NCI-H2227 (cell line): ENCODE results near the gene SEC24A.
"Not testable (repeated sequence)": the region's sequence is repeated elsewhere in the genome, so short reads cannot be mapped to it uniquely, and the experiment has no call there.

Experiments used
- DNase-seq: peaks from one replicate; lab custom pipeline; 2025; ENCODE audit not compliant: unreplicated experiment; lab: John Stamatoyannopoulos, UW

The SEC24A gene

GRCh38 chr5:134648425-134649162, at the start of gene SEC24A:
TSS of gene SEC24A (plus strand) at chr5:134648785. CDS start at chr5:134649077, 292 bp downstream.
- DNase-seq: peak; percentile 77

GRCh38 chr5:134599820-134600219, 48.8 kb upstream of the SEC24A start:
- DNase-seq: not testable (repeated sequence)

DNA sequence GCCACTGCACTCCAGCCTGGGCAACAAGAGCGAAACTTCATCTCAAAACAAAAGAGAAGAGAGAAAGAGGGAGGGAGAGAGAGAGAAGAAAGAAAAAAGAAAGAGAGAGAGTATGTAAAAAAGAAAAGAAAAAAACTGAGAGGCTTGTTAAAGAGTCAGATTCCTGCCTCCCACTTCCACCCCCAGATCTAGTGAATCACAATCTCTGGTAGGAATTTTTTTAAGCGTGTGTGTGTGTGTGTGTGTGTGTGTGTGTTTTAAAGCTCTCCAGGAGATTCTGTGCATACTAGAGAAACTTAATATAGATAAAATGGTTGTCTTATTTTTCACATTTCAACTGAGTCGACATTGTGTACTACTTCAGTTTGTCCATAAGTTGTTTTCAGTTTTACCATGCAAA, 48.0 kb upstream of the SEC24A start:
- DNase-seq: no peak

- DNase-seq: no peak
Observed at GRCh38 chr5:134603059-134603458, 45.5 kb upstream of the SEC24A start.

DNA sequence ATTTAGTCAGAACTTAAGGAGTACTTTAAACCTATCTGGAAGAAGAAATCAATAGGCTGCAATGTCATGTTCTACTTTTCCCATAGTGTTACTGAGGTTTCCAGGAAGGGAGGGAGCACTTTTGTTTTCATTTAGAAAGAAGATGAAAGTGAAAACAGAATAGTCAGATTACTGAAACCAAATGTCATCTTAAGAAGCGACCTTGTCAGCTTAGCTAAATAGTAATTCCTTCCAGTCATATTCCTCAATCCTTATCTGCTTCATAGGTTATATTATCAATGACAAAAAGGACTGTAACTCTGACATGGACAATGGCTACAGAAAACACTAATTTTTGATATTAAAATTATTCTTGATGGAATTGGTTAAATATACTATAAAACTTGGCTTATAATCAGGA, 43.7 kb upstream of the SEC24A start:
- DNase-seq: no peak

- no peak for DNase-seq
Observed at GRCh38 chr5:134606726-134607125, 41.9 kb upstream of the SEC24A start.

DNA sequence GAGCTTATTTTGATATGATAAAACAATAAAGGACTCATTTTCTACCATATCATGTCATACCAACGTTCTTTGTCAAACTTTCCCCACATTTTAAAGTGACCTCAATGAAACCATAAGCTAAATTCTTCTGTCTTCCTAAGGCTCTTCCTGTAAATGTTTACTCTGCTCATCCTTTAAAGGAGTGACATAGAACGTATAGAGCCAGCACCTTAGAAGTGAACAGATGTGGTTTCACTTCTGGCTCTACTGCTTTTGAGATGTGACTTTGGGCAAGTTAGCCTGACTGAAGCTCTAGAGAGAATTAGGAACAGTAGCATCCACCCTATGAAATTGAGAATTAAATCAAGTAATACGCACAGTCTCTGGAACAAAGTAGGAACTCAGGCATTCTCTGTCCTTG, 40.0 kb upstream of the SEC24A start:
- no peak for DNase-seq

DNA sequence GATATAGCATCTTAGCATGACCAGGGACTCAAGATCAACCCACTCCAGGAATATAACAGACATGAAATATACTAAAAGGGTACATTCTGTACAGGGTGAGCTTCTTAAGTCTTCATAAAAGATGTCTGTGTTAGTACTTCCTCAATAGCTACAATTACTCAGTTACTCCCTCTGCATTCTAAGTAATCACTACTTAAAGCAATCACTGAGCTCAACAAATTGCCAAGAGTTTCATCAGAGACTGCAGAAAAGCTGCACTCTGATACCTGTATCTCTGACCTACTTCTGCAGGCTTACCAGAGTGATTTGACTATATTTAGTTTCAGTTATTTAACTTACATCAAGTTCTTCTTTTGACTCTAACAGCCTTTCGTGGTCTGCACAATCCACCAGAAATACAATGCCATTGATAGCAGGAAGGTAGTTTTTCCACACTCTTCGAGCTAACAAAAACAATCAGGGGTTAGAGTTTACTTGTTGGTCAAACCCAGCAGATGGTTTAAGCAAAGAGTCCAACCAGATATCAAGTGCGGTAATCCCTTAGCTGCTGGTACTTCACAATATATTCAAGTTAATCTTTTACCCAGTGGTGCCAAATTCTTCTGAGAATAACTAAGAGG, 39.2 kb upstream of the SEC24A start:
- DNase-seq: no peak

- DNase-seq: no peak
Observed at GRCh38 chr5:134610725-134611124, 37.9 kb upstream of the SEC24A start.

DNA sequence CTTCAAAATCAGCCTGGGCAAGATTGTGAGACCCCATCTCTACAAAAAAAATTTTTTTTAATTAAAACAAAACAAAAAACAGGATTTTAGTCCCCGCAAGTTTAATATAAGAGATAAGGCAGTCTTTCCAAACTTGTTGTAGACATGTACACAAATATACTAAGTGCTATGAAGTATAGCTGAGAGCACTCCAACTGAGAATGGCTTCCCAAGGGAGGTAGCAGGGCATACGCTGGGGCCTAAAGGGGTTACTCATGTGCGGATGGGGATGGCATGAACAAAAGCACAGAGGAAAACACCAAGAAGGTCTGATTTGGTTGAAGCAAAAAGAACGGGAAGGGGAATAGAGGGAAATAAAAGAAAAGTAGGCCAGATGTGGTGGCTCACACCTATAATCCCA, 37.1 kb upstream of the SEC24A start:
- DNase-seq: no peak

- DNase-seq: no peak
Observed at GRCh38 chr5:134614450-134615085, 34.0 kb upstream of the SEC24A start.

DNA sequence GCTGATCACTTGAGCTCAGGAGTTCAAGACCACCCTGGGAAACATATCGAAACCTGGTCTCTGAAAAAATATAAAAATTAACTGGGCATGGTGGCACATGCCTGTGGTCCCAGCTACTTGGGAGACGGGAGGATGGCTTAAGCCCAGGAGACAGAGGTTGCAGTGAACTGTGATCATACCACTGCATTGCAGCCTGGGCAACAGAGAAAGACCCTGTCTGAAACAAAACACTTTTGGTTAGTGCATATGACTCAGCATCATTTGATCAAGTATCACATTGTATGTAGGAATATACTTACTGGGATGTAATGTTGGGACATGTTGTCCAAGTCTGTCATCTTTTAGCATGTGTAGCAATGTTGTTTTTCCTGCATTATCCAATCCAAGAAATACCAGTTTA, 28.0 kb upstream of the SEC24A start:
- no peak for DNase-seq

- no peak for DNase-seq
Observed at GRCh38 chr5:134625559-134625958, 23.0 kb upstream of the SEC24A start.

GRCh38 chr5:134626369-134627014, 22.1 kb upstream of the SEC24A start:
- no peak for DNase-seq

DNA sequence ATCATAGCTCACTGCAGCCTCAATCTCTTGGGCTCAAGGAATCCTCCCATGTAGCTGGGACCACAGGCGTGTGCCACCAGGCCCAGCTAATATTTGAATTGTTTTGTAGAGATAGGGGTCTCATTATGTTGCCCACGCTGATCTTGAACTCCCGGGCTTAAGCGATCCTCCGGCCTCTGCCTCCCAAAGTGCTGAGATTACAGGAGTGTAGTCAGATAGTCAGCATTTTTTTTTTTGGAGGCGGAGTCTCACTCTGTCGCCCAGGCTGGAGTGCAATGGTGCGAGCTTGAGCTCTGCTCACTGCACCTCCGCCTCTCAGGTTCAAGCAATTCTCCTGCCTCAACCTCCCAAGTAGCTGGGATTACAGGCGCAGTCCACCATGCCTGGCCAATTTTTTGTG, 14.4 kb upstream of the SEC24A start:
- no peak for DNase-seq

GRCh38 chr5:134635366-134635765, 13.2 kb upstream of the SEC24A start:
- not testable (repeated sequence) for DNase-seq

DNA sequence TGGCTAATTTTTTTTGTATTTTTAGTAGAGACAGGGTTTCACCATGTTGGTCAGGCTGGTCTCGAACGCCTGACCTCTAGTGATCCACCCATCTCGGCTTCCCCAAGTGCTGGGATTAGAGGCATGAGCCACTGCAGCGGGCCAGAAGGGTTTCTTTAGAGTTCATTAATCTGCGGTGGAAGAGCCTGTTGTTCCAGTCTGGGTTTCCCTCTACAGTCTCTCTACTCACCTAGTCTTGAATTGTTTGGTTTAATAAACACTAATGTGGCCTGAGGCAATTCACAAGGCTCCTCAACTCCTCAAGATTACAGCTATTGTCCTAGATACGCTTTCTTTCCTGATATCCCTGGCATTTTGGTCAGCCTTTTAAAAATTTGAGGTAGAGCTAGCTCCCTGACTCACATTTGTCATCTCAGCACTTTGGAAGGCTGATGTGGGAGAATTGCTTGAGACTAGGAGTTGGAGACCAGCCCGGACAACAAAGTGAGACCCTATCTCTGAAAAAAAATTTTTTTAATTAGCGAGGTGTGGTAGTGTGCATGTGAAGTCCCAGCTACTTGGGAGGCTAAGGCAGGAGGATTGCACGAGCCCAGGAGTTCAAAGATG, 11.4 kb upstream of the SEC24A start:
- DNase-seq: no peak

GRCh38 chr5:134638760-134639201, 9.8 kb upstream of the SEC24A start:
- no peak for DNase-seq

DNA sequence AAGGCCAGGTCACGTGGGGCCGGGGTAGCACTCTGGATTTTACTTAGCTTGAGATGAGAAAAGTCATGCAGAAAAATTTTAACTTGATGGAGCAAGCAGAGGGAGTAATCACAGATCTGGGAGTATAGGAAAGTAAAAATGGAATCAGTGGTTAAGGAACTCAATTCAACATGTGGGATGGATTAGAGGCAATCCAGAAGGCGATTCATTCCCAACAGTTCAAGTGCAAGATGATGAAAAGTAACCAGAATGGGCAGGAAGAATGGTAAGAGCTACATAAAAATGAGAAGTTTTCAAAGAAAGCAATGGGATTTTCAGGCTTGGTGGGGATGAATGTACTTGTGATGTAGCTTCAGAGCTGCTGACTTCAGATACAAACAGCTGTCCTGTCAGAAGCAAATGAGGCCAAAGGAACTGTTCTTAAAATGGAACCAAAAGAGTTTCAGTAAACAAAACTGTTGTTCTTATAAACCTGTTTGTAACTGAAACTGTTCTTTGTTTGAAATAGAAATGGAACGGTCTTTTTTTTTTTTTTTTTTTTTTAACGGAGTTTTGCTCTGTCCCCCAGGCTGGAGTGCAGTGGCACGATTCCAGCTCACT, 5.6 kb upstream of the SEC24A start:
- DNase-seq: no peak

DNA sequence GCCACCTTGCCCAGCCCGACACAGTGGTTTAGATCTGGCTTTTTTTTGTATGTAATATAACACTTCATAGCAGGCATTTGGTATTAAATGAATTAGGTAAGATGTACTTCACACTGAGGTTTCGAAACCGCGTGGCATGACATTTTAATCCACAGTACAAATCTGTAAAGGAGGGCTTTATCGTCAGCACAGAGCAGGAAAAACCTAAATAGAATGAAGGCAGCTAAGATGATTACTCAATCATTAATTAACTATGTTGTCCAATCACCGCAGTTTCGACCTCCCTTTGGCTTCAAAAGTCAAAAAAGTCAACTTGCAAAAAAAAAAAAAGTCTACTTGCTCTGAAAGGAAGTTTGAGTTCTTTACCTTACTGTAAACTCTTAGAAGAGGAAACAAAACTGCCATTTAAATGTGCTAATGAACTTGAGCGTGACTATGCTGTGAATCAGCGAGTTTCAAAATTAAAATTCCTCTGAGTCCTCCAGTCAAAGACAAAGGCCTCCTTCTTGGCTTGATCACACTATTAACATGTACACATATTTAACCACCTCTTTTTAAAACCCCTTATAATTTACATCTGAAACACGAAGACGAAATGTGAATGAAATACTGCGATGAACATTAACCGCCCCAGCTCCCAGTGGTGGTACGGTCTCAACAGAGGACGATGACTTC, 698 bp upstream of the SEC24A start:
- DNase-seq: no peak
